GM12874 (cell line): Measurements from ENCODE around the gene C10orf95.

Experiments used
- TF ChIP-seq, protein P1 (sequence below): IDR thresholded peaks from 2 replicates; pipeline ENCODE4 v1.5.1; 2011; ENCODE audit warnings: low read depth, mild to moderate bottlenecking, control low read depth, low read length, moderate library complexity; ENCODE audit not compliant: insufficient read depth

The C10orf95 gene

GRCh38 chr10:102410429-102411073, 40.8 kb downstream of the C10orf95 start:
- TF ChIP-seq, protein P1, sequence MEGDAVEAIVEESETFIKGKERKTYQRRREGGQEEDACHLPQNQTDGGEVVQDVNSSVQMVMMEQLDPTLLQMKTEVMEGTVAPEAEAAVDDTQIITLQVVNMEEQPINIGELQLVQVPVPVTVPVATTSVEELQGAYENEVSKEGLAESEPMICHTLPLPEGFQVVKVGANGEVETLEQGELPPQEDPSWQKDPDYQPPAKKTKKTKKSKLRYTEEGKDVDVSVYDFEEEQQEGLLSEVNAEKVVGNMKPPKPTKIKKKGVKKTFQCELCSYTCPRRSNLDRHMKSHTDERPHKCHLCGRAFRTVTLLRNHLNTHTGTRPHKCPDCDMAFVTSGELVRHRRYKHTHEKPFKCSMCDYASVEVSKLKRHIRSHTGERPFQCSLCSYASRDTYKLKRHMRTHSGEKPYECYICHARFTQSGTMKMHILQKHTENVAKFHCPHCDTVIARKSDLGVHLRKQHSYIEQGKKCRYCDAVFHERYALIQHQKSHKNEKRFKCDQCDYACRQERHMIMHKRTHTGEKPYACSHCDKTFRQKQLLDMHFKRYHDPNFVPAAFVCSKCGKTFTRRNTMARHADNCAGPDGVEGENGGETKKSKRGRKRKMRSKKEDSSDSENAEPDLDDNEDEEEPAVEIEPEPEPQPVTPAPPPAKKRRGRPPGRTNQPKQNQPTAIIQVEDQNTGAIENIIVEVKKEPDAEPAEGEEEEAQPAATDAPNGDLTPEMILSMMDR = no peak

- TF ChIP-seq, protein P1 = no peak
These were observed 41.5 kb downstream of the C10orf95 start for GRCh38 chr10:102409604-102410428.

GRCh38 chr10:102408728-102409603, 42.4 kb downstream of the C10orf95 start:
- TF ChIP-seq, protein P1 = no peak

- TF ChIP-seq, protein P1 = no peak
These were observed 43.1 kb downstream of the C10orf95 start for GRCh38 chr10:102408131-102408727.

DNA sequence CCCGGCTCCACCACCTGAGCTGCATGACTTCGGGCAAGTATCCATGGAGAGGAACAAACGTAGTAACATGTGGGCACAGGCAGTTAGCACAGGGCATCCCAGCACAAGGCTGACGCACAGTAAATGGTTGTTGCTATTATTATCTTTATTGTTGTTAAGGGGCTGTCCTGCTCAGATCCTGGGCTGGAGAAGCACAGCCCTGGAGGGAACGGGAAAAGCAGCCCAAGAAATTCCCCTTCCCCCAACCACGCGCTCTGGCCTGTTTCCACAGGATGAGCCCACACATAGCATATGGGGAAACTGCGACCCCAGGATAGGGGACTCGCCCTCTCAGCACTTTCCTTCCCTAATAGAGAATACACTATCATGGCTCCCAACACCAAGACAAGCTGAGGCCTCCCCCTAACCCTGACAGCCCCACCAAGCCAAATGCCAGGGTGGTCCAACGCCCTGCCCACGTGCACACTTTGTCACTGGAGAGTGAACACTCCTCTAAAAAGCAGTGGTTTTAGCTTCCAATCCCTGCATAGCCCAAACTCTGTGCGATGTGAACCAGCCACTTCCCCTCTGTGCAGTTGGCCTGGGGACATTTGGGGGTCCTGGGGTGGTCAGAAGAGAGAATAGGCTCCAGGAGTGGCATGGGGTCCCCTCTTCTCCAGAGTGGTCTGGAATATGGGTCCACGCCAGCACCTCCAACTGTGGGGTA, 43.8 kb downstream of the C10orf95 start:
- TF ChIP-seq, protein P1 = no peak

GRCh38 chr10:102406815-102407214, 44.5 kb downstream of the C10orf95 start:
- TF ChIP-seq, protein P1 = no peak
